ENCODE data around the gene HBQ1. TPM values are rescaled to one million over a fixed set of nuclear protein-coding genes. Genes with fewer than 3 reads are reported as not detected.
A peak's percentile ranks its signal among the peaks of the same experiment; 100 is the strongest.
"Not testable (repeated sequence)": the region's sequence is repeated elsewhere in the genome, so short reads cannot be mapped to it uniquely, and the experiment has no call there.

HBQ1 gene
- total RNA-seq, 1 experiment from 2014 or later, result not detected

GRCh38 chr16:228151-228851 lies 48.0 kb downstream of the HBQ1 start:
- no peak for TF ChIP-seq CTCF (IDR thresholded peaks at IDR 0.05; ENCODE audit: unreplicated experiment)
- Mint-ChIP-seq H3K4me3 (ENCODE audit: low read depth, unreplicated experiment) (peak overlapping the region; percentile 94), H3K4me1 (ENCODE audit: low read depth, unreplicated experiment) (peaks cover 10% of the 10 kb centered on the region), H3K9me3 (ENCODE audit: low read depth, unreplicated experiment) (no peaks in the 10 kb centered on the region), H3K27me3 (ENCODE audit: unreplicated experiment) (no peaks in the 10 kb centered on the region), H3K36me3 (ENCODE audit: insufficient read depth, unreplicated experiment) (peaks cover 62% of the 10 kb centered on the region), H3K27ac (ENCODE audit: unreplicated experiment) (peak overlapping the region; percentile 87)
- no TSS peak for BruUV-seq (replicated peaks)
- CTCF ChIA-PET, result interaction anchor here (0.6 to 2.1 kb wide), 6 partner anchors 11 to 270 kb away, joined by 3 to 14 read pairs (median 5); partner anchors contain the start of gene AXIN1
- DNase-seq, result no peak
- intact Hi-C loops (cut with micrococcal nuclease; ENCODE audit: unreplicated experiment), result no loop called here

- BruUV-seq (replicated peaks), result TSS peak; percentile 94
- Mint-ChIP-seq H3K4me1 (ENCODE audit: low read depth, unreplicated experiment) (peaks cover 10% of the 10 kb centered on the region), H3K27me3 (ENCODE audit: unreplicated experiment) (no peaks in the 10 kb centered on the region), H3K4me3 (ENCODE audit: low read depth, unreplicated experiment) (peak within 1 kb of the TSS; percentile 94), H3K9me3 (ENCODE audit: low read depth, unreplicated experiment) (no peaks in the 10 kb centered on the region), H3K36me3 (ENCODE audit: insufficient read depth, unreplicated experiment) (peaks cover 58% of the 10 kb centered on the region), H3K27ac (ENCODE audit: unreplicated experiment) (peak within 1 kb of the TSS; percentile 87)
- CTCF ChIA-PET, result interaction anchor here (0.6 to 2.1 kb wide), 7 partner anchors 11 to 269 kb away, joined by 3 to 14 read pairs (median 5); partner anchors contain the start of gene AXIN1
- DNase-seq, result peak; percentile 93
- intact Hi-C loops (cut with micrococcal nuclease; ENCODE audit: unreplicated experiment), result no loop called here
- no peak for TF ChIP-seq CTCF (IDR thresholded peaks at IDR 0.05; ENCODE audit: unreplicated experiment)
These were observed 48.8 kb downstream of the HBQ1 start, which contains the start of gene LUC7L for GRCh38 chr16:228852-229730. Gene LUC7L (minus strand): TSS chr16:229449. CDS start chr16:229339, 110 bp downstream.

GRCh38 chr16:229731-230281 lies 49.5 kb downstream of the HBQ1 start:
- DNase-seq, result peak; percentile 9
- Mint-ChIP-seq H3K9me3 (ENCODE audit: low read depth, unreplicated experiment) (no peaks in the 10 kb centered on the region), H3K36me3 (ENCODE audit: insufficient read depth, unreplicated experiment) (peaks cover 58% of the 10 kb centered on the region), H3K27me3 (ENCODE audit: unreplicated experiment) (no peaks in the 10 kb centered on the region), H3K4me1 (ENCODE audit: low read depth, unreplicated experiment) (peaks cover 10% of the 10 kb centered on the region), H3K4me3 (ENCODE audit: low read depth, unreplicated experiment) (peak overlapping the region; percentile 94), H3K27ac (ENCODE audit: unreplicated experiment) (peak overlapping the region; percentile 87)
- no peak for TF ChIP-seq CTCF (IDR thresholded peaks at IDR 0.05; ENCODE audit: unreplicated experiment)
- no TSS peak for BruUV-seq (replicated peaks)
- CTCF ChIA-PET, result interaction anchor here (0.9 to 2.1 kb wide), 4 partner anchors 13 to 152 kb away, joined by 3 to 14 read pairs (median 5); partner anchors contain the start of gene AXIN1
- intact Hi-C loops (cut with micrococcal nuclease; ENCODE audit: unreplicated experiment), result no loop called here

- H3K27me3 Mint-ChIP-seq (ENCODE audit: unreplicated experiment); DNase-seq; H3K4me1 Mint-ChIP-seq (ENCODE audit: low read depth, unreplicated experiment); H3K27ac Mint-ChIP-seq (ENCODE audit: unreplicated experiment); H3K9me3 Mint-ChIP-seq (ENCODE audit: low read depth, unreplicated experiment); intact Hi-C loops (cut with micrococcal nuclease; ENCODE audit: unreplicated experiment); BruUV-seq (replicated peaks): not testable (repeated sequence)
- CTCF ChIA-PET, result interaction anchor here (0.9 kb wide), 1 partner anchor 17 kb away, joined by 3 read pairs; no protein-coding TSS in a partner anchor
- Mint-ChIP-seq H3K4me3 (ENCODE audit: low read depth, unreplicated experiment) (peak overlapping the region; percentile 94), H3K36me3 (ENCODE audit: insufficient read depth, unreplicated experiment) (peaks cover 59% of the 10 kb centered on the region)
These were observed 50.1 kb downstream of the HBQ1 start for GRCh38 chr16:230351-230750.

Other genes starting within 250 kb of the HBQ1 start
- 27.4 and 29.1 TPM in 2 replicates for gene POLR3K, start 126.9 kb upstream of the HBQ1 start, total RNA-seq (2022)
- 37.8 and 38.7 TPM in 2 replicates for gene SNRNP25, start 126.6 kb upstream of the HBQ1 start, total RNA-seq (2022)
- 47.3 and 60.2 TPM in 2 replicates for gene RHBDF1, start 107.8 kb upstream of the HBQ1 start, total RNA-seq (2022)
- gene MPG, start 102.2 kb upstream of the HBQ1 start, total RNA-seq (2022), result 40.1 and 45.6 TPM in 2 replicates
- gene NPRL3, start 41.8 kb upstream of the HBQ1 start, total RNA-seq (2022), result 51.8 and 53.2 TPM in 2 replicates
- gene HBZ, start 27.8 kb upstream of the HBQ1 start, total RNA-seq (2022), result not detected in 2 replicates
- gene HBM, start 14.5 kb upstream of the HBQ1 start, total RNA-seq (2022), result not detected in 2 replicates
- not detected in 2 replicates for gene HBA2, start 7.6 kb upstream of the HBQ1 start, total RNA-seq (2022)
- gene HBA1, start 3.8 kb upstream of the HBQ1 start, total RNA-seq (2022), result not detected in 2 replicates
- gene LUC7L, start 49.0 kb downstream of the HBQ1 start, total RNA-seq (2022), result 74.6 and 79.3 TPM in 2 replicates
- gene FAM234A, start 54.4 kb downstream of the HBQ1 start, total RNA-seq (2022), result 118 and 130 TPM in 2 replicates
- 0.85 and 1.7 TPM in 2 replicates for gene RGS11, start 95.5 kb downstream of the HBQ1 start, total RNA-seq (2022)
- gene ARHGDIG, start 100.1 kb downstream of the HBQ1 start, total RNA-seq (2022), result 0.29 TPM in 1 of 2 replicates, not detected in the other
- 0.71 TPM in 1 of 2 replicates, not detected in the other for gene PDIA2, start 102.7 kb downstream of the HBQ1 start, total RNA-seq (2022)
- 49.8 and 52.5 TPM in 2 replicates for gene AXIN1, start 172.3 kb downstream of the HBQ1 start, total RNA-seq (2022)
- gene MRPL28, start 190.1 kb downstream of the HBQ1 start, total RNA-seq (2022), result 115 and 126 TPM in 2 replicates
- 70.0 and 78.5 TPM in 2 replicates for gene PGAP6, start 201.5 kb downstream of the HBQ1 start, total RNA-seq (2022)
- gene NME4, start 216.7 kb downstream of the HBQ1 start, total RNA-seq (2022), result 88.2 and 96.5 TPM in 2 replicates
- gene DECR2, start 221.4 kb downstream of the HBQ1 start, total RNA-seq (2022), result 41.2 and 49.6 TPM in 2 replicates
- 26.6 and 33.7 TPM in 2 replicates for gene RAB11FIP3, start 245.2 kb downstream of the HBQ1 start, total RNA-seq (2022)